Measurements from ENCODE around the gene ICOS.

GRCh38 chr2:203934711-203935438, 1.7 kb upstream of the ICOS start:
- TF ChIP-seq CTCF (IDR thresholded peaks at IDR 0.05; ENCODE audit: low read length), result no peak
- TF ChIP-seq EZH2 (IDR thresholded peaks at IDR 0.05; ENCODE audit: borderline replicate concordance, low read length), result no peak

All from OCI-LY1 (cell line).